Neural cell (in vitro differentiated cells): ENCODE measurements around the gene TMEM236.

Experiments
- CTCF ChIP-seq: fragments of 450-650 bp; IDR thresholded peaks from 2 replicates; pipeline ENCODE4 v1.5.1; 2014; ENCODE audit warnings: antibody characterized with exemption, mild to moderate bottlenecking, moderate library complexity; ENCODE audit not compliant: poor library complexity, severe bottlenecking
- EP300 ChIP-seq: fragments of 450-650 bp; conservative IDR thresholded peaks from 2 replicates; pipeline ENCODE4 v1.6.1; 2014; ENCODE audit warnings: antibody characterized with exemption, mild to moderate bottlenecking, moderate library complexity; ENCODE audit not compliant: poor library complexity, severe bottlenecking
- EZH2 ChIP-seq: fragments of 200-600, 300-800 bp; shearing (Covaris generic), sonication (generic); IDR thresholded peaks from 2 replicates; pipeline ENCODE4 v1.6.1; 2014; ENCODE audit warnings: antibody characterized with exemption, low read length, borderline replicate concordance, mild to moderate bottlenecking; ENCODE audit not compliant: insufficient read depth, poor library complexity, severe bottlenecking
- POLR2AphosphoS5 ChIP-seq: IDR thresholded peaks from 2 replicates; pipeline ENCODE4 v1.6.1; 2012
- REST ChIP-seq: IDR thresholded peaks from 2 replicates; pipeline ENCODE4 v1.6.1; 2012; ENCODE audit warnings: borderline replicate concordance
- SMC3 ChIP-seq: fragments of 450-650 bp; conservative IDR thresholded peaks from 2 replicates; pipeline ENCODE4 v1.6.1; 2014; ENCODE audit warnings: antibody characterized with exemption, mild to moderate bottlenecking, moderate library complexity; ENCODE audit not compliant: poor library complexity
- TAF1 ChIP-seq: IDR thresholded peaks from 2 replicates; pipeline ENCODE4 v1.6.1; 2012; ENCODE audit warnings: low read depth

- TF ChIP-seq CTCF: no peak
- TF ChIP-seq TAF1: no peak
- TF ChIP-seq SMC3: no peak
- no peak for TF ChIP-seq POLR2AphosphoS5
- TF ChIP-seq EZH2: no peak
- no peak for TF ChIP-seq EP300
- TF ChIP-seq REST: no peak
Observed at GRCh38 chr10:17831896-17832295, 79.9 kb downstream of the TMEM236 start.
